ENCODE measurements around the gene MPPE1.

The MPPE1 gene

GRCh38 chr18:11884396-11885030 lies 23.6 kb downstream of the MPPE1 start:
- no peak for DNase-seq (ENCODE audit: low spot score)

DNA sequence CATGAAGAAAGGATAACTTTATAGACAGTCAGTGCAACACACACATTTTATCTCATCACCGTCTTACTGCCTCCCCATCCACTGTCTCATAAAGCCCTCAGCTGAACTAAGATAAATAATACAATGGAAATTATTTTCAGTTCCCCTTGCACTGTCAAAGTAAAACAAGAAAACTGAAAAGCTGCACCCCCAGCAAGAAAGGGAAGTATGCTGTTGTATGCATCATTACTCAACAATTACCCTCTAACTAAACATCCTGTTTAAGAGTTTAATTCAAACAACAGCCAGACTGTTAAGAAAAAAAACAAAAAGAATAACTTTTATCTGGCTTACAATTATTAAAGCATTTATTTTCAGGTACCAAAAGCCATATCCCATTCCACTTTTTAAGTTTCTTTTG lies 25.0 kb downstream of the MPPE1 start:
- no peak for DNase-seq (ENCODE audit: low spot score)

DNA sequence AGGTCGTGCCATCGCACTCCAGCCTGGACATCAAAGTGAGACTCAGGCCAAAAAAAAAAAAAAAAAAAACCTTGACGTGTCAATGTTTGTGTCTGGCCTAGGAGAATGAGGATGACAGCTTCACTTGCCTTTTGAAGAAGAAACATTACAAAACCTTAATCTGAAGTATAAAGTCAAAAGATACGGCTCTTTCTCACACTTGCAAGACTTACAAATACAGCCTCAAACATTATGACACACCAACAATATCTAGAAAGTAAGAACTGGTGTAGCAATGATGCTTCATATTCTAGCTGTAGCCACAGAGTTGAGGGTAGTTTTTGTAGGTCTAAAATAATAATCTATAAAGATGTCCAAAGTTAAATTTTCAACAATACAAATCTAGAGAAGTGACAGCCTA lies 25.5 kb downstream of the MPPE1 start:
- no peak for DNase-seq (ENCODE audit: low spot score)

GRCh38 chr18:11880586-11881304 lies 27.4 kb downstream of the MPPE1 start:
- no peak for DNase-seq (ENCODE audit: low spot score)

DNA sequence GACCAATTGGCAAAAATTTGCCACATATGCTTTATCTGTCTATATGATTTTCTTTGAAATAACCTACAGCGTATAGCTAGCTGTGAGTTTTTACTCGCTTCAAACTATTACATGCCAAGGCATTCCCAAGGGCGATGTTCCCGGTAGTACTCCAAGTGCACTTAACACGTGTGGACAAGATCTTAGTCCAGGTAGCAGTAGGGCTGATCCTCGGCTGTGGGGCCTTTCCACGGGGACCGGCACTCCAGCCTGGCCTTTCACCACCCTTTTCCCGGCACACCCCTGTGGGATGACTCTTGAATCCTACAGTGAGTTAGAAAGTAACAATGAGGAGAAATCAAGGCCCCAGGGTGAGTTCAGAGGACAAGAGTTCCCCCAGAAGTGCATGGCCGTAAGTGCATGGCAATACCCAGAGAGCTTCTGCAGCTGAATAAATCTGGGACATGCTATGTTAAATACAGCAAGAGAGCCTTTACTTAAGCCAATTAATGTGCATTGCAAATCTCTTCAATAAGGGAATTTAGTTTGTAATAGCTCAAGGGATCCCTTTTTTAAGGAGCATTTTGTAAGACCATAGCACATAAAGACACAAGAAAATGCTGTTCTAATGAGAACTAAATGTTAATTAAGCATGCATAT lies 30.5 kb downstream of the MPPE1 start:
- DNase-seq (ENCODE audit: low spot score) = no peak

DNA sequence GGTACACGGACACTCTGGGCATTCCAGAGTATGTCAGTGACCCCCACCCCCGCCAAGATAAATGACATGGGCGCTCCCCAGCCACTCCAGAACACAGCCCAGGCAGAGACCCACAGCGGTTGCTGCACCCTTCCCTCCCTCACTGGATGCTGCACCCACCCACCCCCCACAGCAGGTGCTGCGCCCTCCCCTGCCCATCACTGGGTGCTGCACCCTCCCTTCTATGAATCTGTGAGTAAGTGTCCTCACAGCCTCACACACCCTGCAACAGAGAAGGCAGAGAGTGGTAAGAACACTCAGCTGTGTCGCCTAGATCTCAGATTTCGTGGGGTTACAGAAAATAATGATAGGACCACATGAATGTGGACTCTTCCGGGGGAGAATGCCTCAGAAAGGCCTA lies 33.4 kb downstream of the MPPE1 start:
- DNase-seq (ENCODE audit: low spot score) = no peak

DNA sequence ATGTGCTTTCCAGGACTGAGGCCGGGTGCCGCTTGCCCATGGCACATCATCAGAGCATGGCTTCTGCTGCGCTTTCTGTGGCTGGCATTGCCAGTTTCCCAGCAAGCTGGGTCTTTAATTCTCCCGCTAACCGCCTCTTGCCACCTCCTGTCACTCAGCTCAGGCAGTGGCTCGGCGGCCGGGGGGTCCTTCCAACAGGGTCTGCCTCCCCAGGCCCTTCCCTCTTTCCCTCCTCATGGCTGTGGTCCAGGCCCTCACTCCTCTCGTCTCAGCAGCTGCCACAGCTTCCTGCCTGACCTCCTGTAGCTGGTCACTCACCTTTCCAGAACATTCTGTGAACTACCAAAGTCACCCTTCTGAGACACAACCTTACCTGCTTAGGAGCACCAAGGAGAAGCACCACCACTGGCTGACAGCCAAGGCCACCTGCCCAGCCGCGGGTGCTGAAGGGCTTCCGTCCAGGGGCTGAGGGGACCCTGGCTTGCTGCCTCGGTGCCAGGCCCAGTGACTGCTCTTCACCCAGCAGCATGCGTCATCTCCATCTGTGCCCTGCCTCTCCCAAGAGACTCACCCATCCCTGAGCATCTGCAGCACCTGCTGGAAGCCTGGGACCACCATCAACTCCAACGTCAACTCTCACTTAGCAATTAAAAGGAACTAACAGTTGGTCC lies 34.3 kb downstream of the MPPE1 start:
- no peak for DNase-seq (ENCODE audit: low spot score)

GRCh38 chr18:11872479-11873136 lies 35.5 kb downstream of the MPPE1 start:
- DNase-seq (ENCODE audit: low spot score) = no peak

GRCh38 chr18:11871501-11871900 lies 36.6 kb downstream of the MPPE1 start:
- peak; percentile 28 for DNase-seq (ENCODE audit: low spot score)

GRCh38 chr18:11868230-11868629 lies 39.9 kb downstream of the MPPE1 start:
- DNase-seq (ENCODE audit: low spot score) = no peak

GRCh38 chr18:11866764-11867163 lies 41.4 kb downstream of the MPPE1 start:
- no peak for DNase-seq (ENCODE audit: low spot score)

GRCh38 chr18:11866329-11866728 lies 41.8 kb downstream of the MPPE1 start:
- no peak for DNase-seq (ENCODE audit: low spot score)

DNA sequence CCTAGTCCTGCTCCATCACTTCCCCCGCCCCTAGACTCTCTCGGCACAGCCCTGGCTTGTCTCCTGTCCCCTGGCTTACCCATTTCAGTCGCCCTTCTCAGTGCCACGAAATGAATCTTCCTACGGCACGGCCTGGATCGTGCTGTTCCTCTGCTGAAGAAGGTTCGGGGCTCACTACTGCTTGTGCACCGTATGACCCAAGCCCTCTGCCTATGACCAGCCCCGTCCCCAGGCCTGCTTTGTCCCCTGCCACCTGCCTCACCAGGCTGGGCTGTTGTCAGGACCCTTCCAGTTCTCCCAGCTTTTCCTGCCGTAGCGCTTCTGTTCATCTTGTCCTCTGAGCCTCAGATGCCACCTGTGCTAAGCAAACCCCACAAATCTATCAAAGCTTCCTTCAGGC lies 43.0 kb downstream of the MPPE1 start:
- no peak for DNase-seq (ENCODE audit: low spot score)

GRCh38 chr18:11864471-11864870 lies 43.6 kb downstream of the MPPE1 start:
- DNase-seq (ENCODE audit: low spot score) = no peak

DNA sequence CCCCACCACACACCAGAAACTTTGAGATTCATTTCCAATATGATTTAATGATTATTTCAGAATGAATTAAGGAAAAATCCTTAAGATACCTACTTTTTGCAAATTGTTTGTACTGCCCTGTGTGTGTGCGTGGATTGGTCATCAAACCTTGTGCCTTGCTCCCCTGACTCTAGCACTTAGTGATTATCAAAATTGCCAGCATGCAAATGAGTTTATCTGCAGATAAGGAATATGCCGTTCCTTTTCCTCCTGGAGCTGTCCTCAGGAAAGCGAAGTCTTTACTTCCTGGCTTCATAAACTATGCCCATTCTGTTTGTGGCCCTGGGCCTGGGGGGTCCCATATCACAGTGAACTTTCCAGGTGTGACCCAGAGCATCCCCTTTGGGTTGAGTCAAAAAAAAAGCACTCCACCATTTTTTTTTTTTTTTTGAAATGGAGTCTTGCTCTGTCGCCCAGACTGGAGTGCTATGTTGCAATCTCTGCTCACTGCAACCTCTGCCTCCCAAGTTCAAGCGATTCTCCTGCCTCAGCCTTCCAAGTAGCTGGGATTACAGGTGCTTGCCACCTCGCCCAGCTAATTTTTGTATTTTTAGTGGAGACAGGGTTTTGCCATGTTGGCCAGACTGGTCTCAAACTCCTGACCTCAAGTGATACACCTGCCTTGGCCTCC lies 45.5 kb downstream of the MPPE1 start:
- DNase-seq (ENCODE audit: low spot score) = no peak

- DNase-seq (ENCODE audit: low spot score) = no peak
Measured at GRCh38 chr18:11861583-11862288, 46.4 kb downstream of the MPPE1 start.

GRCh38 chr18:11860594-11861450 lies 47.3 kb downstream of the MPPE1 start:
- no peak for DNase-seq (ENCODE audit: low spot score)

DNA sequence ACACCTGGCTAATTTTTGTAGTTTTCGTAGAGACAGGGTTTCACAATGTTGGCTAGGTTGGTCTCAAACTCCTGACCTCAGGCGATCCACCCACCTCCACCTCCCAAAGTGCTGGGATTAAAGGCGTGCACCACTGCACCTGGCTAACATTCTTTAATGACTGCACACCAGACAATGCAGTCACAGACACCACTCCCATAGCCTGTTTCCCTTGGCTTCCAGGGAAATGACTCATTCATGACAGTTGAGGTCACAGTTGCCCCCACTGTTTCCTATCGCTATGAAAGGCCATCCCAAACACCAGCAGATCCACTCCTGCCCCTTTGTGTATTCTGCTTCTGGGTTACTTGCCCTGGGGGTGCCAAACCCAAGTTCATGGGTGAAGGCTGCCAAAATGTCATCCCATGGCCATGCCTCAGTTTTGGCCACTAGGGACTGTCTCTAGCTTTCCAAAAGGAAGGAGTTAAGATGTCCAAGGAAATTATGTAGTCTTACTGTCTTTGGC lies 48.2 kb downstream of the MPPE1 start:
- DNase-seq (ENCODE audit: low spot score) = peak; percentile 13

DNA sequence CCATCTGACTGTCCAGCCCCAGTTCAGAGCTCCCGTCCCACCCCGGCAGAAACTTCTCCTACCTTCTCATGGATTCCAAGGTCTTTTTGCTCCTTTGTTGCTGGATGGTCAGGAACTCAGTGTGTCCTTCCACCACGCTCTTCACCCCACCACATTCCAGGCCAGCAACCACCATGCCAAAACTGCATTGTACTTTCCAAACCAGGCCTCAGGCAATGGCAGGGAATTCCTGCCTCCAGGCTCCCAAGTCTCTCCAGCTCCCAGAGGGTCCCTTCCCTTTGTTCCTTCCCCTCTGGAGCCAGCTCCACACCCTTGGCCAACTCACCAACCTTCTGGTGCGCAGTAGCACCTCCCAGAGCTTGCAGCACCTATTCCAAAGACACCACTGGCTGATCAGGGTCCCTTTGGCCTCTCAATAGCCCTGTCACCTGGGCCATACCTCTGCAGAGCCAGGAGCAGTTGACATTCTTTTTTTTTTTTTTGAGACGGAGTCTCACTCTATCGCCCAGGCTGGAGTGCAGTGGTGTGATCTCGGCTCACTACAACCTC lies 48.8 kb downstream of the MPPE1 start:
- no peak for DNase-seq (ENCODE audit: low spot score)
